KOPT-K1 (cell line): ENCODE measurements around the gene KCNK7.

ENCODE experiments used
- H3K27ac ChIP-seq: fragments of 200-600 bp; sonication (generic); 2 replicates; pipeline ENCODE4 v1.5.1; 2016; ENCODE audit warnings: antibody characterized with exemption, mild to moderate bottlenecking, low read depth, low read length; ENCODE audit not compliant: poor library complexity, severe bottlenecking
- H3K36me3 ChIP-seq: fragments of 200-600 bp; sonication (generic); 2 replicates; pipeline ENCODE4 v1.5.1; 2017; ENCODE audit warnings: antibody characterized with exemption, mild to moderate bottlenecking, low read length, moderate library complexity; ENCODE audit not compliant: insufficient read depth
- H3K9me3 ChIP-seq: fragments of 200-600 bp; sonication (generic); 2 replicates; pipeline ENCODE4 v1.5.1; 2017; ENCODE audit warnings: antibody characterized with exemption, low read length, mild to moderate bottlenecking; ENCODE audit not compliant: insufficient read depth, poor library complexity, severe bottlenecking

The KCNK7 gene

DNA sequence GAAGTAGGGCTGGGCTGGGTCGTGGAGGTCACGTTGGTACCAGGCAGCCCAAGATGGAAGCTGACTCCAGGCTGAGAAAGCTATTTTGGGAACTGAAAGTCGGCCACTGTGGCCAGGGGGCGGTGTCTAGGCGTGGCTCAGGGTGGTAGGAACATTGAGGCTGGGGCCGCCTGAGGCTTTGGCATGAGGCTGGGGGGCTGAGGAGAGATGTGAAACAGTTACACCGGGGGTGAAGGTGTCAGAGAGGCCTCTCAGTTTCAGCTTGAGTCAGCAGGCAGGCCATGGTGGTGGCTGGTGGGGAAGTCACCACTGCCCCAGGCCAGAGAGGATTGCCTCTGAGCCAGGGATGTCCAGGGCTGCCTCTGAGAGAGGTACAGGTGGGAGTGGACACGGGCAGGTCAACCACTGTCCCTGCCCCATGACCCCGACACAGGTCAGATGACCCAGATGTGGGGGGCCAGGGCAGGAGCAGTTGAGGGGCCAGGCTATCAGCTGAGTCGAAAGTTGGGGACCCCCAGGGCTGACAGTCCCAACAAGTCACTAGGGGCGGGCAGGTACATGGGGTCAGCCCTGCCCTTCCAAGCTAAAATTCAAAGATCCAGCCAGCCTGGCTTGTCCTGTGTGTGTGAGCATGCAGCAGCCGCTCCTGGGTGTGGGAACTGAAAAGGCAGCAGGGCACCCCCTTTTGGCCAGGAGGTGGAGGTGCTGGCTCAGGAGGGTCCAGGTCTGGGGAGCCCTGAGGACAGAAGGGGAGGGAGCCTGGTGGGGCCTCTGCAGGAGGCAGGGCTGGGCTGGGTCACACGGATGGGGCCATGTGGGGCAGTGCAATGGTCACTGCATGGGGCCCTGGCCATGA is 7.2 kb downstream of the KCNK7 start:
- H3K9me3 ChIP-seq = no peaks in the 10 kb centered on the region
- H3K36me3 ChIP-seq = peaks cover 64% of the 10 kb centered on the region
- H3K27ac ChIP-seq = peak overlapping the region; percentile 16

DNA sequence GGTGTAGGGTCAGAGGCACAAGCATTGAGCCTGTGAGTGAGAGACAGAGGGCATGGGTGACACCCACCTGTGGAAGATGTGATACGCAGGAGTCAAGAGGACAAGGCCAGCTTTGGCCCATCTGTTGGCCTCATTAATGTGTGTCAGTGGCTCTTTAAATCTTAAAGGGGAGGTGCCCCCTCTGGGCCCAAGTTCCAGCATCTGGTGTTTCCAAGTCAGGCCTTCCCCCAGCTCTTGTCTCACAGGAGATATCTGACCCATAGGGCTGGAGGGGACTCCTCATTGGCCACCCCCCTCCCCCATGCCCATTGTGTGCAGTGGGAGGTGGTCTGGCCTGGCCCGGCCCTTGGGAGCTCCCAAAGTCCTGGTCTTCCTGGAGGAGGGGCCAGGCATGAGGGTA is 8.9 kb downstream of the KCNK7 start:
- H3K36me3 ChIP-seq = peaks cover 65% of the 10 kb centered on the region
- H3K9me3 ChIP-seq = no peaks in the 10 kb centered on the region
- H3K27ac ChIP-seq = no peak overlapping the region

DNA sequence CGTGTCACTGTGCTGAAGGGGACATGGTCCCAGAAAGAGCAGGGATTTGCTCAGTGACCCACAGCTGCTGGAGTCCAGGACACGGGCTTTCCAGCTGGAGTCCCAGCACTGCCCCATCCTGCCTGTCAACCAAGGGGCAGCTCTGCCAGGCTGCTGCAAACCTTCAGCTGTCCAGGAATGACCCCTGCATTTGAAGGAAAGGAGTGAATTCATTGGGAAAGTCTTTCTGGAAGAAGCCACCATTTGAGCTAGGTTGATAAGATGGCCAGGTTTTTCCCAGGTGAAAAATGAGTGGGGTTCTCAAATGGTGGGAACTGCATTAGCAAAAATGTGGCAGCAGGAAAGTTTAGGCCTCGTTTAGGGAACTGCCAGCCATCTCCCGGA is 9.4 kb downstream of the KCNK7 start:
- peaks cover 66% of the 10 kb centered on the region for H3K36me3 ChIP-seq
- no peak overlapping the region for H3K27ac ChIP-seq
- H3K9me3 ChIP-seq = no peaks in the 10 kb centered on the region

DNA sequence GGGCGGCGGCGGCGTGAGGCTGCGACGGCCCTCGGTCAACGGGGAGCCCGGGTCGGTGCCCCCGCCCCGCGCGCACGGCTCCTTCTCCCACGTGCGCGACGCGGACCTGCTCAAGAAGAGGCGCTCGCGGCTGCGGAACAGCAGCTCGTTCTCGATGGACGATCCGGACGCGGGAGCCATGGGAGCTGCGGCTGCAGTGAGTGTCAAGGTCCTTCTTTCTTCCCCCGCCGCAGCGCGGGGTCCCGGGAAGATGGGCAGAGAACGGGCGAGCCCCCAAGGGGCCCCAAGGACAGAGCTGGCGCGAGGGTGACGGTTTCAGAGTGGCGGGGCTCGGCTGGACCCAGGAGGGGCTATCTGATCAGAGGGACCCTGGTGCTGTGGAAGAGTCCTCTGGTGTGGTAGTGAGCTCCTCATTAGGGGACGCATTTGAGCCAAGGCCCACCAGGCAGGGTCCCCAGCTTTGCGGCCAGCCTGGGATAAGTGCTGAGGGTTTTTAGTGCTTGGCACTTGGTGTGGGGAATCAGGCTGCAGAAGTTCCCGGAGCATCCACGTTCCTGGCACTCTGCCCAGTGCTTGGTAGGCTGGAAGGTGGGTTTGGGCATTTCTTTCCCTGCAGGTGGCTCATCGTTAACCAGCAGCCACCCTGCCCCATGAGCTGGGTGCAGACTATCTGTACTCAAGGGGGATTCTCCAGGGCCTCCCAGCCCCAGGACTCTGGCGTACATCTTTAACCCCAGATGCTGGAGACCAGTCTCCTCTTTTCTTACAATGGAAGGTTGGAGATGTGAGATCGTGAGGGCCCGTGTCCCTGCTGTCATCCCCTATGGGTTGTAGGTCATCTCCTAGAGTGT is 10.0 kb downstream of the KCNK7 start:
- H3K36me3 ChIP-seq = peaks cover 67% of the 10 kb centered on the region
- H3K27ac ChIP-seq = no peak overlapping the region
- no peaks in the 10 kb centered on the region for H3K9me3 ChIP-seq

DNA sequence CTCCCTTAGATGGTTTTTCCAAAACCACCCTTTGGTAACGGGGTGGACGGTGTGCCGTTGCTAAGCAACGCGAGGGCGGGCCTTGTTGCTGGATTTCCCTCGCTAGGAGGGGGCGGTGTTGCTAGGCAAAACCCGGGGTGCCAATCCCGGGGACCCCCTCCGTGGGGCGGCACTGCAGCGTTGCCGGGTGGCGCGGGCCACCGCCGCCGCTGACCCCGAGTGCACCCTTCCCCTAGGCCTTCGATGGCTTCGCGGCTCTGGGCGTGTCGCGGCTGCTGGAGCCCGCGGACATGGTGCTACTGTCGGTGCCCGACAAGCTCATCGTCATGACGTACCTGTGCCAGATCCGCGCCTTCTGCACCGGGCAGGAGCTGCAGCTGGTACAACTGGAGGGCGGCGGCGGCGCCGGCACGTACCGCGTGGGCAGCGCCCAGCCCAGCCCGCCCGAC is 10.9 kb downstream of the KCNK7 start:
- Histone ChIP-seq H3K9me3 (no peaks in the 10 kb centered on the region), H3K27ac (no peak overlapping the region), H3K36me3 (peaks cover 67% of the 10 kb centered on the region)

DNA sequence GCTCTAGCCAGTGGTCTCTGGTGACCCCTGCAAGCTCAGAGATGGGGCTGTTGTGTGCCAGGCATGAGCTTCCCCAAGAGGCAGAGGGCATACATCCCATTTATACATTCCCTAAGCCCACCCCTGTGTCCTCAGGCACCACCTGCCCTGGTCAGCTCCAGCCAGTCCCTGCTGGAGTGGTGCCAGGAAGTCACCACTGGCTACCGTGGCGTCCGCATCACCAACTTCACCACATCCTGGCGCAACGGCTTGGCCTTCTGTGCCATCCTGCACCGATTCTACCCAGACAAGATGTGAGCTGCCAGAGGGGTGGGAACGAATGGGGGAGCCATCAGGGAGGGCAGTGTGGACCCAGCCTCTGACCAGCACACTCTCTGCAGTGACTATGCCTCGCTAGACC is 11.5 kb downstream of the KCNK7 start:
- H3K27ac ChIP-seq = no peak overlapping the region
- peaks cover 71% of the 10 kb centered on the region for H3K36me3 ChIP-seq
- H3K9me3 ChIP-seq = no peaks in the 10 kb centered on the region

DNA sequence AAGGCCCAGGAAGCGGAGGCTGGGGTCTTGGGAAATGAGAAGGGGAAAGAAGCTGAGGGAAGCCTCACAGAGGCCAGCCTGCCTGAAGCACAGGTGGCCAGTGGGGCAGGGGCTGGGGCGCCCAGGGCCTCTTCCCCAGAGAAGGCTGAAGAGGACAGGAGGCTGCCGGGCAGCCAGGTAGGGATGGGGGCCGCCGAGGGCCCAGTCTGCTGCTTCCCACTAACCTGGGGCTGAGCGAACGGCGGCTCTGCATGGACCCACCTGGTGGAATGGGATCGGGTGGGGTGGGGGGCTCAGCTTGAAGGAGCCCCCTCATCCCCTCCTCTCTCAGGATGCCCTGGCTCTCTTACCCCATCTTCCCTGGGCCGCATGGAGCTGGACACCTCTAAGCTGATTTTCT is 12.0 kb downstream of the KCNK7 start:
- Histone ChIP-seq H3K36me3 (peaks cover 73% of the 10 kb centered on the region), H3K27ac (no peak overlapping the region), H3K9me3 (no peaks in the 10 kb centered on the region)

DNA sequence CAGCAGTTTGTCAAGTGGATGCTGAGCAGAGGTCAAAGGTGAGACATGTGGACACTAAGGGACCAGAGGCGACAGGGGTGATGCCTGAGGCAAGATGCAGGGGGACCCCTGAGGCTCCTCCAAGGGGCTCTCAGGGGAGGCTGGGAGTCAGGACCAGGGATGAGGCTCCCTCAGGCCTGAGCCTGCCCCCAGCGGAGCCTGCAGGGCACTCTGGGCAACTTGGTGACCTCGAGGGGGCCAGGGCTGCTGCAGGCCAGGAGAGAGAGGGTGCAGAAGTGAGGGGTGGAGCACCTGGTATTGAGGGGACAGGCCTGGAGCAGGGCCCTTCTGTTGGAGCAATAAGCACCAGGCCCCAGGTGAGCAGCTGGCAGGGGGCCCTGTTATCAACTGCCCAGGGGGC is 13.7 kb downstream of the KCNK7 start:
- Histone ChIP-seq H3K36me3 (peaks cover 73% of the 10 kb centered on the region), H3K27ac (no peak overlapping the region), H3K9me3 (no peaks in the 10 kb centered on the region)

DNA sequence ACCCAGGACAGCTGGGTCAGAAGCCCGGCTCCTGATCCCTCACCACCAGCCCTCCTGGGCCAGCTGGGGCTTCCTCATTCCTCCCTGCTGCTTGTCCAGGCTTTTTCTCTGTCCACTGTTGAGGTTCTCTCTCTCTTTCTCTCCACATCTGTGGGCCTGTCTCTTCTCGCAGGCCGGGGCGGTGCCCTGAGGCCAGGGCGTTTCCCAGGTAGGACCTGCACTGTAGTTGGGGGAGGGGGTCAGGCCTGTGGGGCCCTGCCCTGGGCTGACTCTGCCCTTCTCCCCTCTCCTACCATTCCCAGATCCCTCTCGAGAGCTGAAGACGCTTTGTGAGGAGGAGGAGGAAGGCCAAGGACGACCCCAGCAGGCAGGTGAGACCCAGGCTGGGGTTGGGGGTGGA is 14.8 kb downstream of the KCNK7 start:
- Histone ChIP-seq H3K9me3 (no peaks in the 10 kb centered on the region), H3K36me3 (peaks cover 62% of the 10 kb centered on the region), H3K27ac (no peak overlapping the region)

DNA sequence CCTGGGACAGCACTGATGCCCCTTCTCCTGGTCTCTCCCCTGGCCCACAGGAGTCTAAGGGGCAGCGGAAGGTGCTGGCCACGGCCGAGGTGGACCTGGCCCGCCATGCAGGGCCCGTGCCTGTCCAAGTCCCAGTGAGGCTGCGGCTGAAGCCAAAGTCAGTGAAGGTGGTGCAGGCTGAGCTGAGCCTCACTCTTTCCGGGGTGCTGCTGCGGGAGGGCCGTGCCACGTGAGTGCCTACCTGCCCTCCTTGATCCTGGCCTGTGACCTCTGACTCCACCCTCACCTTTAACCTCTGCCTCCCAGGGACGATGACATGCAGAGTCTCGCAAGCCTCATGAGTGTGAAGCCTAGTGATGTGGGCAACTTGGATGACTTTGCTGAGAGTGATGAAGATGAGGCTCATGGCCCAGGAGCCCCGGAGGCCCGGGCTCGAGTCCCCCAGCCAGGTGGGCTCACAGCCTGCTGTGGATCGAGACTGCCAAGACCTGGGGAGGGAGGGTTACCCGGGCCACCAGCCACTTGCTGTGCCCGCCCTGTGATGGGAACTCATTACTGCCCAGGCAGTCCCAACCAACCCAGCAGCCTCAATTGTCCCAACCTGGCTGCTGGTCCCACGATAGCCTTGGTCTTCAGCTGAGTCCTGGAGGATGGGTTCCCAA is 15.4 kb downstream of the KCNK7 start:
- no peaks in the 10 kb centered on the region for H3K9me3 ChIP-seq
- peaks cover 56% of the 10 kb centered on the region for H3K36me3 ChIP-seq
- H3K27ac ChIP-seq = no peak overlapping the region

DNA sequence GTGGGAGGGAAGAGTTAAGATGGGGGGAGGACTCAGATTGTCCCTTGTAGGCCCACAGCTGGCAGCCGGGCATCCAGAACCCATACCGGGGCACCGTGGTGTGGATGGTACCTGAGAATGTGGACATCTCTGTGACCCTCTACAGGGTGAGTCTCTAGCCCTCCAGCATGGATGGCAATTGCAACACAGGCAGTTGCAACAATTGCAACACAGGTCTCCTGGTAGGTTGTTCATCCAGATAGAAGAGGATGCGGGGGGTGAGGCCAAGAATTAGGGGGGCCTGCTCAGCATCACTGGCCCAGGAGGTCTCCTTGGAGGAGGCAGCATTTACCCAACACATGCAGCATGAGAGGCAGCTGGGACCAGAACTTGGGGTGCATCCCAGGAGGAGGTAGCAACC is 16.3 kb downstream of the KCNK7 start:
- Histone ChIP-seq H3K27ac (no peak overlapping the region), H3K9me3 (no peaks in the 10 kb centered on the region), H3K36me3 (peaks cover 51% of the 10 kb centered on the region)

DNA sequence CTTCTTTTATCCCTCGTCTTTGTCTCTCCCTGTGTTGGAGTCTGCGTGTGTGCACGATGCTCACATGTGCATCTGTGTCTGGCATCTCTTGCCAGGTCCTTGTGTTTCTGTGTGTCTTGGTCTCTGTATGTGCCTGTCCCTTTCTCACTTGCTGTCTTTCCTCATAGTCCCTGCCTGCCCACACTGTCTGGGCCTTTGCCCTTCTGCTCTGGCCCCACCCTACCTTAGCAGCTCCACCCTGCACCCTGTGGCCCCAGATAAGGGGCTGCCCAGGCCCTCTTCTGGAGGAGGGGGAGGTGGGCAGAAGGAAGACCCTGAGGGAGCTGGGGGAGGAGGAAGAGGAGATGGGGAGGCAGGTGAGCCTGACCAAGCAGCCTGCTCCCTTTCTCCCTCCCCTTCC is 16.9 kb downstream of the KCNK7 start:
- no peaks in the 10 kb centered on the region for H3K9me3 ChIP-seq
- H3K27ac ChIP-seq = no peak overlapping the region
- H3K36me3 ChIP-seq = peaks cover 44% of the 10 kb centered on the region

DNA sequence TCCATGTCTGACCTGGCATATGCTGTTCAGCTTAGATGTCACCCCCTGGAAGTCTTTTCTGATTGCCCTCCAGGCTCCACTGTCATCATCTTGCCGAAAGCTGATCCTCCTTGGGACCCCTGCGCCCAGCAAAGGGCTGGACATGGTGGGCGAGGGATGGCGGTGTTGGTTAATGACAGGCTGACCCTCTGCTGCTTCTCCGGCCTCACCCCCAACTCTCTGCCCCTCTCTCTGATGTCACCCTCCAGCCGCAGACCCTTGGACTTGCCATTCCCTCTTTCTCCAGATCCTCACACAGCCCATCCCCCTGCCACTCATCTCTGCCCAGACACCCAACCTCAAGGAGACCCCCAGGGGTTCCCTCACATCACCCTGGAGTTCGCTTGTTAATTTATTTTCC is 17.5 kb downstream of the KCNK7 start:
- Histone ChIP-seq H3K27ac (no peak overlapping the region), H3K9me3 (no peaks in the 10 kb centered on the region), H3K36me3 (peaks cover 42% of the 10 kb centered on the region)

DNA sequence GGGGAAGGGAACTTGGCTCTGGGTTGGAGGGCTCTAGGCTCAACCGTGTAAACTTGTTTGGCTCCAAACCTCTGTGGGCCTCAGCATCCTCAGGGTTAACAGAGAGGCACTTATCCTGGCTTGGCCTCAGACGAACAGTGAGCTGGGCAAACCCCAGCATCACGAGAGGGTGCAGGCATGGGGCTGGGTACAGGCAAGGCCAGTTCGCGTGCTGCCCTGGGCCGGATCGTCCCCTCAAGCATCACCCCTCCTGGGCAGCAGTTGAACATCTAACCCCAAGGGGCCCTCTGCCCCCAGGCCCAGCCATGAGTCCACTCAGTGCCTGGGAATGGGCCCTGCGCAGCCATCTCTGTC is 17.9 kb downstream of the KCNK7 start:
- Histone ChIP-seq H3K36me3 (peaks cover 38% of the 10 kb centered on the region), H3K9me3 (no peaks in the 10 kb centered on the region), H3K27ac (no peak overlapping the region)
